Activated naive CD8-positive, alpha-beta T cell treated with anti-CD3 and anti-CD28 coated beads for 36 hours (primary cell): Measurements from ENCODE around the gene EVX2. TPM values are rescaled to one million over a fixed set of nuclear protein-coding genes. Genes with fewer than 3 reads are reported as not detected.

Experiments
- DNase-seq: peaks from one replicate; pipeline ENCODE4 v3.0.0; 2021
- H3K27ac Mint-ChIP-seq: one replicate; pipeline ENCODE4 v1.8.0; 2022; ENCODE audit warnings: mild to moderate bottlenecking, moderate library complexity, mixed read lengths
- H3K27me3 Mint-ChIP-seq: one replicate; pipeline ENCODE4 v1.8.0; 2022; ENCODE audit warnings: mild to moderate bottlenecking, mixed read lengths
- H3K36me3 Mint-ChIP-seq: one replicate; pipeline ENCODE4 v1.8.0; 2021; ENCODE audit warnings: mild to moderate bottlenecking, mixed read lengths
- H3K4me1 Mint-ChIP-seq: one replicate; pipeline ENCODE4 v1.8.0; 2021; ENCODE audit warnings: mixed read lengths
- H3K4me3 Mint-ChIP-seq: one replicate; pipeline ENCODE4 v1.8.0; 2022; ENCODE audit warnings: mild to moderate bottlenecking, moderate library complexity, mixed read lengths
- H3K9me3 Mint-ChIP-seq: one replicate; pipeline ENCODE4 v1.8.0; 2022; ENCODE audit warnings: mixed read lengths
- total RNA-seq, 2 experiments: library from RNA; stranded (reverse); gene quantifications; one replicate each; pipeline ENCODE4 v1.2.3, GENCODE V29; 2021

EVX2 gene
- total RNA-seq, 2 experiments from 2014 or later: not detected

- H3K4me1 Mint-ChIP-seq: peaks cover 21% of the 10 kb centered on the region
- H3K9me3 Mint-ChIP-seq: peaks cover 1% of the 10 kb centered on the region
- peak; percentile 62 for DNase-seq
- peaks cover 92% of the 10 kb centered on the region for H3K27me3 Mint-ChIP-seq
- peak overlapping the region; percentile 55 for H3K4me3 Mint-ChIP-seq
- H3K36me3 Mint-ChIP-seq: peaks cover 2% of the 10 kb centered on the region
- H3K27ac Mint-ChIP-seq: peak overlapping the region; percentile 10
Observed at GRCh38 chr2:176096986-176097819, 13.4 kb upstream of the EVX2 start.

- peaks cover 4% of the 10 kb centered on the region for H3K36me3 Mint-ChIP-seq
- peaks cover 92% of the 10 kb centered on the region for H3K27me3 Mint-ChIP-seq
- DNase-seq: no peak
- H3K4me3 Mint-ChIP-seq: peak overlapping the region; percentile 55
- H3K27ac Mint-ChIP-seq: no peak overlapping the region
- H3K4me1 Mint-ChIP-seq: peaks cover 26% of the 10 kb centered on the region
- H3K9me3 Mint-ChIP-seq: peaks cover 3% of the 10 kb centered on the region
Observed at GRCh38 chr2:176096243-176096985, 12.7 kb upstream of the EVX2 start.

- Mint-ChIP-seq H3K4me1 (peaks cover 26% of the 10 kb centered on the region), H3K9me3 (peaks cover 3% of the 10 kb centered on the region), H3K36me3 (peaks cover 4% of the 10 kb centered on the region), H3K27me3 (peaks cover 92% of the 10 kb centered on the region), H3K4me3 (no peak overlapping the region), H3K27ac (no peak overlapping the region)
- no peak for DNase-seq
Observed at GRCh38 chr2:176095421-176095820, 11.7 kb upstream of the EVX2 start.

GRCh38 chr2:176094349-176094748 lies 10.6 kb upstream of the EVX2 start:
- H3K9me3 Mint-ChIP-seq: peaks cover 3% of the 10 kb centered on the region
- peaks cover 94% of the 10 kb centered on the region for H3K27me3 Mint-ChIP-seq
- H3K36me3 Mint-ChIP-seq: peaks cover 4% of the 10 kb centered on the region
- peaks cover 26% of the 10 kb centered on the region for H3K4me1 Mint-ChIP-seq
- no peak for DNase-seq
- H3K27ac Mint-ChIP-seq: no peak overlapping the region
- H3K4me3 Mint-ChIP-seq: no peak overlapping the region

- H3K27ac Mint-ChIP-seq: no peak overlapping the region
- peaks cover 4% of the 10 kb centered on the region for H3K36me3 Mint-ChIP-seq
- peaks cover 3% of the 10 kb centered on the region for H3K9me3 Mint-ChIP-seq
- no peak overlapping the region for H3K4me3 Mint-ChIP-seq
- H3K27me3 Mint-ChIP-seq: peaks cover 94% of the 10 kb centered on the region
- no peak for DNase-seq
- peaks cover 26% of the 10 kb centered on the region for H3K4me1 Mint-ChIP-seq
Observed at GRCh38 chr2:176093898-176094249, 10.1 kb upstream of the EVX2 start.

DNA sequence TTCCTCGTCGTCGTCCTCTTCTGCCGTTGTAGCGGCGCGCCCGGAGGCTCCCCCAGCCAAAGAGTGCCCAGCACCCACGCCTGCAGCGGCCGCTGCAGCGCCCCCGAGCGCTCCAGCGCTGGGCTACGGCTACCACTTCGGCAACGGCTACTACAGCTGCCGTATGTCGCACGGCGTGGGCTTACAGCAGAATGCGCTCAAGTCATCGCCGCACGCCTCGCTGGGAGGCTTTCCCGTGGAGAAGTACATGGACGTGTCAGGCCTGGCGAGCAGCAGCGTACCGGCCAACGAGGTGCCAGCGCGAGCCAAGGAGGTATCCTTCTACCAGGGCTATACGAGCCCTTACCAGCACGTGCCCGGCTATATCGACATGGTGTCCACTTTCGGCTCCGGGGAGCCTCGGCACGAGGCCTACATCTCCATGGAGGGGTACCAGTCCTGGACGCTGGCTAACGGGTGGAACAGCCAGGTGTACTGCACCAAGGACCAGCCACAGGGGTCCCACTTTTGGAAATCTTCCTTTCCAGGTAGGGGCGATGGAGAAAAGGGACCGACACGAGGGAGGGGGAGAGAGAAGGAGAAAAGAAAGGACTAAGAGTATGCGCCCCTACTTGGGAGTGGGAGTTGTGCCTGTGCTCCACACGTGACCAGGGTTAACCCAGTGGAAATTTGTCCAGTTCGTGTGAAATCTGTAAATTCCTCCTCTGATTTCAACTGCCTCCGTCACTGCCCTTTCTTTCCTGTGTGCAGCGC lies 9.6 kb upstream of the EVX2 start:
- H3K9me3 Mint-ChIP-seq: peaks cover 3% of the 10 kb centered on the region
- no peak overlapping the region for H3K4me3 Mint-ChIP-seq

GRCh38 chr2:176092270-176093144 lies 8.7 kb upstream of the EVX2 start, which contains the start of gene HOXD13:
HOXD13 (plus strand) TSS chr2:176092721; CDS start chr2:176092891, 170 bp downstream.
- Mint-ChIP-seq H3K27me3 (peaks cover 94% of the 10 kb centered on the region), H3K27ac (peak within 1 kb of the TSS; percentile 52), H3K4me1 (peaks cover 25% of the 10 kb centered on the region), H3K9me3 (peaks cover 4% of the 10 kb centered on the region), H3K4me3 (no peak within 1 kb of the TSS), H3K36me3 (peaks cover 7% of the 10 kb centered on the region)
- no peak for DNase-seq

More for the DNA sequence above, 9.6 kb upstream of the EVX2 start:
- Mint-ChIP-seq H3K27me3 (peaks cover 94% of the 10 kb centered on the region), H3K36me3 (peaks cover 5% of the 10 kb centered on the region), H3K4me1 (peaks cover 27% of the 10 kb centered on the region), H3K27ac (no peak overlapping the region)
- DNase-seq: no peak

- peak overlapping the region; percentile 52 for H3K27ac Mint-ChIP-seq
- H3K9me3 Mint-ChIP-seq: peaks cover 10% of the 10 kb centered on the region
- H3K27me3 Mint-ChIP-seq: peaks cover 94% of the 10 kb centered on the region
- peaks cover 19% of the 10 kb centered on the region for H3K4me1 Mint-ChIP-seq
- H3K4me3 Mint-ChIP-seq: no peak overlapping the region
- no peak for DNase-seq
- peaks cover 10% of the 10 kb centered on the region for H3K36me3 Mint-ChIP-seq
Observed at GRCh38 chr2:176091329-176092258, 7.8 kb upstream of the EVX2 start.

DNA sequence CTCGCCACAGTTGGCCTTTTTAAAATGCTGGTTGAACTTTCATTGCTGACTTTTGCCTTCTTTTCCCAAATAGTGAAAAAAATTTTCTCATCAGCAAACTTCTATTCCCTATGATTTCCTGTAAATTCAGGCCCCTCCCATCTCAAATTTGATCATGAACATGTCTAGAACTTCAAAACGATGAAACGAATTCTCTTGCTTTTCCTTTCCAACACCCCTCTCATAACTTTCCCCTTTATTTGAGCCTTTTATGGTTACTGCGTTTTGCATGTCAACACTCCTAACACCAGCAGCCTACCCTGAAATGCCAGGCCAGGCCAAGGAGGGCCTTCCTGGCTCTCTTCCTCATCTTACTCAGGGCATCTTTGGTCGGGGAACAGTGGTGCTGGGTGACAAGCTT lies 7.1 kb upstream of the EVX2 start:
- peaks cover 18% of the 10 kb centered on the region for H3K4me1 Mint-ChIP-seq
- H3K9me3 Mint-ChIP-seq: peaks cover 12% of the 10 kb centered on the region
- H3K27ac Mint-ChIP-seq: no peak overlapping the region
- H3K27me3 Mint-ChIP-seq: peaks cover 94% of the 10 kb centered on the region
- no peak for DNase-seq
- H3K36me3 Mint-ChIP-seq: peaks cover 10% of the 10 kb centered on the region
- no peak overlapping the region for H3K4me3 Mint-ChIP-seq

DNA sequence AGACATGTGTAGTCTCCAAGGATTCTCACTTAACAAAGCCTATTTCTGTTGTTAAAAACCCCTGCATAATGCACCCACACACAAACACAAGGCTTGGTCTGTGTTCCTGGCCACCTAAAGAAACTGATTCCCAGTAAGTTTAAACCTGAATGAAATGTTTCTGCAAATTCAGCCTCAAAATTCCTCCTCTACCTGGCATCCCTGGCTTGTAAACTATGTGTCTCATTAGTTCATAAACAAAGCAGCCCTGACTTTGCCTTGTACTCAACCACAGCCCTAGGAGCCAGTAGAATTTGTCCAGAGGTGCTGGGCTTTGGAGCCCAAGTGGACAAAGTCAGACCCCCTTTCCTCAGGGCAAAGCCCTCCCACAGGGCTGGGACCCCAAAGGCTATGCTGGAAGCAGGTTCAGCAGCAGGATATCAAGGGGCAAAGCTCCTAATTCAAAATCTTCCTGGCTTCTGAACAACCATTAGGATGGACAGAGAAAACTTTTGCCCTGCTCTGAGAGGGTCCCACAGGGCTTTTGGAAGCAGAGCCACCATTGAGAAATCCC lies 6.2 kb upstream of the EVX2 start:
- Mint-ChIP-seq H3K36me3 (peaks cover 10% of the 10 kb centered on the region), H3K27ac (no peak overlapping the region), H3K4me1 (peaks cover 18% of the 10 kb centered on the region), H3K9me3 (peaks cover 14% of the 10 kb centered on the region), H3K27me3 (peaks cover 94% of the 10 kb centered on the region), H3K4me3 (no peak overlapping the region)
- DNase-seq: no peak

- peaks cover 18% of the 10 kb centered on the region for H3K4me1 Mint-ChIP-seq
- peaks cover 15% of the 10 kb centered on the region for H3K36me3 Mint-ChIP-seq
- DNase-seq: no peak
- no peak overlapping the region for H3K4me3 Mint-ChIP-seq
- peaks cover 20% of the 10 kb centered on the region for H3K9me3 Mint-ChIP-seq
- no peak overlapping the region for H3K27ac Mint-ChIP-seq
- H3K27me3 Mint-ChIP-seq: peaks cover 94% of the 10 kb centered on the region
Observed at GRCh38 chr2:176088937-176089842, 5.4 kb upstream of the EVX2 start.
